ENCODE results near the gene IRF2BP2.

- TF ChIP-seq ZNF274 (IDR thresholded peaks at IDR 0.05; ENCODE audit: insufficient read depth, insufficient read length) (no peak), CTCF (IDR thresholded peaks at IDR 0.05 in 2 of 3, conservative IDR thresholded peaks at IDR 0.05 in 1 of 3; ENCODE audit: control insufficient read depth in 2 of 3, extremely low read depth in 1 of 3, insufficient read depth in 1 of 3, low read depth in 3 of 3, low read length in 3 of 3) (no peak), RELA (IDR thresholded peaks at IDR 0.05; ENCODE audit: borderline replicate concordance, partially characterized antibody) (no peak), HCFC1 (IDR thresholded peaks at IDR 0.05; ENCODE audit: low read length) (no peak), REST (IDR thresholded peaks at IDR 0.05; ENCODE audit: low read depth, low read length) (no peak), TCF3 (IDR thresholded peaks at IDR 0.05; ENCODE audit: borderline replicate concordance, insufficient read depth, low read depth, low read length) (no peak), ATF3 (IDR thresholded peaks at IDR 0.05; ENCODE audit: borderline replicate concordance, extremely low read depth, low read depth, low read length) (no peak), SMAD1 (IDR thresholded peaks at IDR 0.05; ENCODE audit: low read depth, partially characterized antibody) (no peak), FOXM1 (IDR thresholded peaks at IDR 0.05; ENCODE audit: low read depth, low read length) (no peak), ESRRA (IDR thresholded peaks at IDR 0.05; ENCODE audit: low read length) (no peak), BRCA1 (IDR thresholded peaks at IDR 0.05; ENCODE audit: low read depth, low read length) (no peak)
These were observed 53.6 kb downstream of the IRF2BP2 start for GRCh38 chr1:234556245-234556943.
